K562 (cell line): ENCODE data around the gene MED15. TPM values are rescaled to one million over a fixed set of nuclear protein-coding genes. Genes with fewer than 3 reads are reported as not detected.
A peak's percentile ranks its signal among the peaks of the same experiment; 100 is the strongest.

Experiments
- BRCA1 ChIP-seq, 2 experiments: fragments of 450-650 bp in 1 of 2; sonication (generic) in 1 of 2; formaldehyde crosslinking in 1 of 2; IDR thresholded peaks; 2 replicates each; pipeline versions ENCODE4 v1.5.0 to v1.6.1; 2017 to 2020; ENCODE audit warnings: mild to moderate bottlenecking in 1 of 2, missing genetic modification reagents in 1 of 2
- DPF2 ChIP-seq: fragments of 450-650 bp; IDR thresholded peaks from 2 replicates; pipeline ENCODE4 v1.6.1; 2016
- FOXA3 ChIP-seq, 2 experiments: fragments of 450-650 bp in 1 of 2; sonication (generic) in 1 of 2; formaldehyde crosslinking; IDR thresholded peaks in 1 of 2; conservative IDR thresholded peaks in 1 of 2; 2 replicates each; pipeline versions ENCODE4 v1.4.0 to v1.8.0; 2020 to 2022; ENCODE audit warnings: mild to moderate bottlenecking in 2 of 2, missing genetic modification reagents in 1 of 2
- MED1 ChIP-seq: sonication (generic); formaldehyde crosslinking; IDR thresholded peaks from 2 replicates; pipeline ENCODE4 v1.8.1; 2023; ENCODE audit warnings: missing genetic modification reagents, borderline replicate concordance
- MYBL2 ChIP-seq, 2 experiments: fragments of 450-650 bp in 1 of 2; sonication (generic) in 1 of 2; formaldehyde crosslinking in 1 of 2; IDR thresholded peaks; 2 replicates each; pipeline versions ENCODE4 v1.6.1 to v1.8.1; 2017 to 2022; ENCODE audit warnings: borderline replicate concordance in 1 of 2, inconsistent platforms in 1 of 2, low read depth in 1 of 2, mild to moderate bottlenecking in 1 of 2, missing genetic modification reagents in 1 of 2, moderate library complexity in 1 of 2
- RBM17 ChIP-seq: fragments of 200-400 bp; formaldehyde crosslinking; IDR thresholded peaks from 2 replicates; pipeline ENCODE4 v1.6.1; 2017; ENCODE audit warnings: low read depth, mild to moderate bottlenecking, low read length, borderline replicate concordance
- RBM22 ChIP-seq: fragments of 200-400 bp; formaldehyde crosslinking; IDR thresholded peaks from 2 replicates; pipeline ENCODE4 v1.6.1; 2018; ENCODE audit warnings: low read length, low read depth; ENCODE audit not compliant: poor library complexity, severe bottlenecking
- SIN3B ChIP-seq: fragments of 450-650 bp; IDR thresholded peaks from 2 replicates; pipeline ENCODE4 v1.6.1; 2017; ENCODE audit warnings: low read depth, mild to moderate bottlenecking, moderate library complexity
- TEAD4 ChIP-seq, 2 experiments: sonication (generic) in 1 of 2; formaldehyde crosslinking in 1 of 2; IDR thresholded peaks; 2 replicates each; pipeline versions ENCODE4 v1.6.1 to v1.8.0; 2012 to 2022; ENCODE audit warnings: borderline replicate concordance in 1 of 2, inconsistent platforms in 1 of 2, low read length in 1 of 2, mild to moderate bottlenecking in 1 of 2, missing genetic modification reagents in 1 of 2
- ZFP36 ChIP-seq: fragments of 150-350 bp; IDR thresholded peaks from 2 replicates; pipeline ENCODE4 v1.6.1; 2018; ENCODE audit warnings: low read length, low read depth; ENCODE audit not compliant: partially characterized antibody
- ZKSCAN8 ChIP-seq: fragments of 200-800 bp; sonication (Bioruptor generic); IDR thresholded peaks from 2 replicates; pipeline ENCODE4 v1.6.1; 2016; ENCODE audit warnings: missing genetic modification characterization, missing compliant biosample characterization
- ZNF282 ChIP-seq: sonication (generic); formaldehyde crosslinking; IDR thresholded peaks from 2 replicates; pipeline ENCODE4 v1.8.1; 2023; ENCODE audit warnings: missing genetic modification reagents
- ZNF707 ChIP-seq: fragments of 250-450 bp; sonication (Bioruptor Pico); conservative IDR thresholded peaks from 2 replicates; pipeline ENCODE4 v1.8.0; 2022; ENCODE audit warnings: inconsistent platforms, mild to moderate bottlenecking, moderate library complexity
- polyA plus RNA-seq, 8 experiments: library from polyadenylated mRNA; depleted of rRNA in 4 of 8; stranded (reverse) in 5 of 8; unstranded in 3 of 8; fragments of >200 nt; fragmentation: Nextera tagmentation in 2 of 8; fragmentation: Illumina TruSeq in 1 of 8; extraction: Ambion mirVana in 2 of 8; extraction: Trizol in 1 of 8; gene quantifications; 2 replicates each; pipeline versions ENCODE4 v1.2.1 to v1.2.3, GENCODE V29; 2011 to 2014; ENCODE audit warnings: inconsistent platforms in 1 of 8, missing spikeins in 1 of 8
- total RNA-seq, 7 experiments: library from RNA; depleted of rRNA in 6 of 7; stranded (reverse); fragments of >200 nt in 6 of 7; fragmentation: Illumina TruSeq in 2 of 7; extraction: Trizol in 2 of 7; gene quantifications; 2 replicates each; pipeline versions ENCODE4 v1.2.1 to v1.2.3, GENCODE V29; 2011 to 2021; ENCODE audit warnings: low replicate concordance in 1 of 7
- TF ChIP-seq, protein P1 (sequence below), 2 experiments: IDR thresholded peaks in 1 of 2; conservative IDR thresholded peaks in 1 of 2; 2 replicates each; pipeline ENCODE4 v1.6.1; 2016; ENCODE audit warnings: low read depth in 2 of 2, mild to moderate bottlenecking in 1 of 2, missing compliant biosample characterization in 1 of 2, missing genetic modification characterization in 1 of 2, moderate library complexity in 1 of 2
- TF ChIP-seq, protein P2 (sequence below): sonication (generic); formaldehyde crosslinking; IDR thresholded peaks from 2 replicates; pipeline ENCODE4 v1.8.1; 2022; ENCODE audit warnings: missing genetic modification reagents
- TF ChIP-seq, protein P3 (sequence below), 2 experiments: fragments of 450-650 bp in 1 of 2; sonication (generic) in 1 of 2; formaldehyde crosslinking in 1 of 2; IDR thresholded peaks in 1 of 2; conservative IDR thresholded peaks in 1 of 2; 2 replicates each; pipeline versions ENCODE4 v1.6.1 to v1.8.1; 2016 to 2023; ENCODE audit warnings: mild to moderate bottlenecking in 2 of 2, moderate library complexity in 2 of 2, inconsistent platforms in 1 of 2, missing genetic modification reagents in 1 of 2

The MED15 gene
- total and polyA plus RNA-seq, 9 of the 15 experiments (the other 6 are each of a cell fraction or from before 2014, with no cell fraction given): 4.0 to 271 (median 60.1) TPM

DNA sequence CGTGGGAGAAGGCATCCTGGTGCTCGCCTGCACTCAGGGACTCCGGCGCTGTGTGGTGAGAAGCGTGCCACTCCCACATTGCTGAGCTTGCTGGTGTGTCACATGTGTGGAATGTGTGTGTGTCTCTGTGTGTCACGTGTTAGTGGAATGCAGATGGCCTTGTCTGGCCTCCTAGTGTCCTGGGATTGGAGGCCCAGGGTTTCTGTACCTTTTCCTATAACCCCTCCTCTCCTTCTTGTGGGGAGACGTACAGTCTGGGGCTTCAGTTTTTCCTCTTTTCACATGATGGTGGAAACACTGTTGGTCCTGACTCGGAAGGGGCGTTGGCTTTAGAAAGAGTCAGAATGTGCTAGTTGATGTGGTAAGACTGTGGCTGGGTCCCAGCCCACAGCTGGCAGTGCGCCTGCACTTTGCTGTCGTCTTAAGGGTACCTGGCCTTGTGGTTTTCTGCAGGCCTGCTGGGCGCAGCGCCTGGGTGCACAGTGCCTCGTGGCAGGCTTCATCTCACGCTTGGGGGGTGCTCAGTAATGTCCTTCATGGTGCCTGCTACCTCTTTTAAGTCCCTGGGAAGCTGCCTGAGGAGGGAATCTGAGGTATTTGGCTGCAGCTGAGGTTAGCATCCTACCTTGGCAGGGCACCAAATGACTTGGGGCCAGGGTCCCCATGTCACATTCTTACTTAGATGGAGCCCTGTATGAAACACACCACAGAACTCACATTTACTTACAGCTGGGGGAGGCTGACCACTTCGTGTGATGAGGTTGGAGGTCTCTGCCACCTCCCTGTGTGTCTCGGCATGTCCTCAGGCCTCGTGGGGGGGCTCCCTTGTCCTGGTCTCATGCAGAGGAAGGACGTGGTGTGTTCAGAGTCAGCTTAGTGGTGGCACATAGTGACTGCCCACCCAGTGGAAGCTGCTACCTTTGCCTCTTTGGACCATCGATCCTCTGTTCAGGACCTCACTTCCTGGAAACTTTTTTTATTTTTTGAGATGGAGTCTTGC, 61.9 kb downstream of the MED15 start (continued):
- TF ChIP-seq, protein P1, sequence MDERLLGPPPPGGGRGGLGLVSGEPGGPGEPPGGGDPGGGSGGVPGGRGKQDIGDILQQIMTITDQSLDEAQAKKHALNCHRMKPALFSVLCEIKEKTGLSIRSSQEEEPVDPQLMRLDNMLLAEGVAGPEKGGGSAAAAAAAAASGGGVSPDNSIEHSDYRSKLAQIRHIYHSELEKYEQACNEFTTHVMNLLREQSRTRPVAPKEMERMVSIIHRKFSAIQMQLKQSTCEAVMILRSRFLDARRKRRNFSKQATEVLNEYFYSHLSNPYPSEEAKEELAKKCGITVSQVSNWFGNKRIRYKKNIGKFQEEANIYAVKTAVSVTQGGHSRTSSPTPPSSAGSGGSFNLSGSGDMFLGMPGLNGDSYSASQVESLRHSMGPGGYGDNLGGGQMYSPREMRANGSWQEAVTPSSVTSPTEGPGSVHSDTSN (CRISPR knock-in tag; IDR thresholded peaks at IDR 0.05; ENCODE audit: low read depth): peak; percentile 4; the same call in 1 of the 2 replicates
- TF ChIP-seq, protein P1 (tag; conservative IDR thresholded peaks at IDR 0.05; ENCODE audit: low read depth): no peak
- TF ChIP-seq SIN3B (no peak), MED1 (CRISPR knock-in tag) (peak; percentile 84; the same call in 1 of the 2 replicates), RBM17 (no peak), ZNF282 (0 out of 2 replicates have a peak, but pooled peaks have one; percentile 36), DPF2 (no peak), BRCA1 (IDR thresholded peaks at IDR 0.05) (no peak), BRCA1 (CRISPR knock-in tag; IDR thresholded peaks at IDR 0.05) (peak; percentile 22; the same call in 1 of the 2 replicates), MYBL2 (IDR thresholded peaks at IDR 0.05; ENCODE audit: low read depth) (no peak), MYBL2 (CRISPR knock-in tag; IDR thresholded peaks at IDR 0.05; ENCODE audit: borderline replicate concordance) (peak; percentile 18; the same call in 1 of the 2 replicates), ZKSCAN8 (CRISPR knock-in tag) (no peak), FOXA3 (CRISPR knock-in tag; conservative IDR thresholded peaks at IDR 0.05 in 1 of 2, IDR thresholded peaks at IDR 0.05 in 1 of 2) (peak in 1 of 2 experiments; percentile 15; a peak in 1 of 4 replicates), ZFP36 (no peak), TEAD4 (IDR thresholded peaks at IDR 0.05; ENCODE audit: low read length) (no peak), TEAD4 (CRISPR knock-in tag; IDR thresholded peaks at IDR 0.05; ENCODE audit: borderline replicate concordance) (0 out of 2 replicates have a peak, but pooled peaks have one; percentile 71), RBM22 (peak; percentile 75), ZNF707 (CRISPR knock-in tag) (no peak)
- TF ChIP-seq, protein P2, sequence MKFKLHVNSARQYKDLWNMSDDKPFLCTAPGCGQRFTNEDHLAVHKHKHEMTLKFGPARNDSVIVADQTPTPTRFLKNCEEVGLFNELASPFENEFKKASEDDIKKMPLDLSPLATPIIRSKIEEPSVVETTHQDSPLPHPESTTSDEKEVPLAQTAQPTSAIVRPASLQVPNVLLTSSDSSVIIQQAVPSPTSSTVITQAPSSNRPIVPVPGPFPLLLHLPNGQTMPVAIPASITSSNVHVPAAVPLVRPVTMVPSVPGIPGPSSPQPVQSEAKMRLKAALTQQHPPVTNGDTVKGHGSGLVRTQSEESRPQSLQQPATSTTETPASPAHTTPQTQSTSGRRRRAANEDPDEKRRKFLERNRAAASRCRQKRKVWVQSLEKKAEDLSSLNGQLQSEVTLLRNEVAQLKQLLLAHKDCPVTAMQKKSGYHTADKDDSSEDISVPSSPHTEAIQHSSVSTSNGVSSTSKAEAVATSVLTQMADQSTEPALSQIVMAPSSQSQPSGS (CRISPR knock-in tag): peak; percentile 48; the same call in 1 of the 2 replicates
- TF ChIP-seq, protein P3, sequence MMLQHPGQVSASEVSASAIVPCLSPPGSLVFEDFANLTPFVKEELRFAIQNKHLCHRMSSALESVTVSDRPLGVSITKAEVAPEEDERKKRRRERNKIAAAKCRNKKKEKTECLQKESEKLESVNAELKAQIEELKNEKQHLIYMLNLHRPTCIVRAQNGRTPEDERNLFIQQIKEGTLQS (IDR thresholded peaks at IDR 0.05): no peak
- TF ChIP-seq, protein P3 (CRISPR knock-in tag; conservative IDR thresholded peaks at IDR 0.05): no peak
